H1 (cell line): ENCODE measurements around the gene CAD. TPM values are rescaled to one million over a fixed set of nuclear protein-coding genes. Genes with fewer than 3 reads are reported as not detected.

Source experiments
- RNF2 ChIP-seq: fragments of 200-900, 300-1000 bp; sonication (generic); IDR thresholded peaks from 2 replicates; pipeline ENCODE4 v1.7.1; 2016; ENCODE audit warnings: borderline replicate concordance, low read depth, mild to moderate bottlenecking, antibody characterized with exemption, low read length; ENCODE audit not compliant: poor library complexity, severe bottlenecking; ENCODE audit errors: missing control alignments
- TEAD4 ChIP-seq: IDR thresholded peaks from 2 replicates; pipeline ENCODE4 v1.6.1; 2012; ENCODE audit warnings: low read depth, low read length, inconsistent platforms, mixed read lengths
- YY1 ChIP-seq: IDR thresholded peaks from 2 replicates; pipeline ENCODE4 v1.6.1; 2011; ENCODE audit warnings: low read depth, mild to moderate bottlenecking, low read length
- polyA plus RNA-seq, 7 experiments: library from polyadenylated mRNA; depleted of rRNA in 3 of 7; stranded (reverse) in 5 of 7; unstranded in 2 of 7; fragments of >200 nt in 5 of 7; fragments of 200-250 nt in 2 of 7; gene quantifications; 1 replicate in 5 of 7; 2 replicates in 1 of 7; 4 replicates in 1 of 7; pipeline versions ENCODE4 v1.2.1 to v1.2.3, GENCODE V29; 2011 to 2013; ENCODE audit warnings: missing spikeins in 2 of 7, mixed read lengths in 2 of 7
- total RNA-seq: library from RNA; stranded (reverse); fragmentation: NEBNext Ultra II Directional; extraction: Animal tissue kit (Norgen Biotek cat#: 25700); gene quantifications from 2 replicates; pipeline ENCODE4 v1.2.1, GENCODE V29; 2021

CAD gene
- total and polyA plus RNA-seq, 2 of the 8 experiments (the other 6 are each of a cell fraction or from before 2014, with no cell fraction given) = 130 to 146 TPM

DNA sequence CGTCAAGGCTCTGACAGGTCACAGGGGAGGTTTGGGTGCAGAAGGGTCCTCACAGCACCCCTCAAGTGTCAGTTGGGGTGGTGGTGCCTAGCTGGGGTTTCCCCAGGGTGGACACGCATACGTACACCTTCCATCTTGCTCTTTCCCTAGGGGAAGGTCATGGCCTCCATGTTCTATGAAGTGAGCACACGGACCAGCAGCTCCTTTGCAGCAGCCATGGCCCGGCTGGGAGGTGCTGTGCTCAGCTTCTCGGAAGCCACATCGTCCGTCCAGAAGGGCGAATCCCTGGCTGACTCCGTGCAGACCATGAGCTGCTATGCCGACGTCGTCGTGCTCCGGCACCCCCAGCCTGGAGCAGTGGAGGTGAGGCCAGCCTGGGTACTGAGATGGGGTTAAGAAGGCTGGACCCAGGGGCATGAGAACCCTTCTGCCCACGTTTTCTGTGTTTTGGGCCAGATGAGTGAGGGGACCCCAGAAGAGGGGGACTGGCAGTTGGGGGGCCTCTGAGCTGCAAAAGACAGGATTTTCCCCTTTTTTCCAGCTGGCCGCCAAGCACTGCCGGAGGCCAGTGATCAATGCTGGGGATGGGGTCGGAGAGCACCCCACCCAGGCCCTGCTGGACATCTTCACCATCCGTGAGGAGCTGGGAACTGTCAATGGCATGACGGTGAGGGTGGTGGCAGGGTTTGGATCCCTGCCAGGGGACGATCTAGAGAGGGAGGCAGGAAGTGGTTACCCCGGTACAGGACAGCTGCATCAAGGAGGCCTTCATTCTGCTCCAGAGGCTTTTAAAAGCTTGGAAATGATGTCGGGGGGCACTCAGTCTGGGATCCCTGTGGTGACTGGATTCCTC lies 24.8 kb downstream of the CAD start (continued):
- TF ChIP-seq RNF2 (no peak), YY1 (no peak), TEAD4 (no peak)
